Measurements from ENCODE around the gene BAHCC1. TPM values are rescaled to one million over a fixed set of nuclear protein-coding genes. Genes with fewer than 3 reads are reported as not detected.
A peak's percentile ranks its signal among the peaks of the same experiment; 100 is the strongest.

The BAHCC1 gene
- total RNA-seq, 1 donor from 2014 or later = 3.4 TPM

DNA sequence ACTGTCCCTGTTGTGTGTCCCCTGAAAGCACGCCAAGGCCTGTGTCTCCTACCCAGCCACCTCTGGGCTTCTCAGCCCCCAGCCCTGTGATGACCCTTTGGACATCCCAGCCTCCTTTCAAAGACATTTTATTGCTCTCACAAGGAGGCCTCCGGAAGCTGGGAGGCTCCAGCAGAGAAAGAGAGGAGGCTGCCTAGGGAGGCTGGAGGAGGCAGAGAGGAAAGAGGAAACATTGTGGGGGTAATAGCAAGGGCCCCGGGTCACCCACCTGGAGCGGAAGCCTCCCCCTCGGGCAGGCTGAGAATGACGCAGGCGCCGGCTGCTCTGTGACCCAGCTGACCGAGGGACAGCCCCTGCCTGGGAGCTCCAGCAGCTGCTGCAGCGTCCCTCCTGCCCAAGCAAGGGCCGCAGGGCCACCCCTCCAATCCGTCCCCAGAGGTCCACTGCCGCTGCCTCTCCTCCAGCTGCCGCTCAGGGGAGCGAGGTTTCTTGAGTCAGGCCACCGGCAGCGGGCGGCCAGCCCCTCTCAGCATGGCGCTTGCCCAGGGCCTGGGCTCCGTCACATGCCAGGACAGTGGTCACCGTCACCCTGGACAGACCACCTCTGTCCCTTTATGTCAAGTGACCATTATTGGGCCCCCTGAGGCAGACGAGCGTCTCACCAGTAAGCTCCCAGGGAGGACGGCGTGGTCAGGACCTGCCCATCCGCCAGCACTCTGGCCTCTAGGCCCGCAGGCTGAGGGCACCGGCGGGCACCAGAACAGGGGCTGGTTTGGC lies 88.0 kb downstream of the BAHCC1 start:
- no peaks in the 10 kb centered on the region for H3K9me3 Mint-ChIP-seq
- Histone ChIP-seq H3K79me2 (ENCODE audit: low read depth) (no peaks in the 10 kb centered on the region), H3K4me2 (peak overlapping the region; percentile 89), H3K4me3 (peak overlapping the region; percentile 50), H3K9ac (no peak overlapping the region), H3K36me3 (no peaks in the 10 kb centered on the region), H3K27ac (no peak overlapping the region), H4K20me1 (ENCODE audit: low read depth) (no peaks in the 10 kb centered on the region), H3K4me1 (peaks cover 13% of the 10 kb centered on the region), H3K9me3 (ENCODE audit: low read depth) (no peaks in the 10 kb centered on the region), H3K27me3 (peaks cover 73% of the 10 kb centered on the region), H3F3A (ENCODE audit: low read depth) (peaks cover 26% of the 10 kb centered on the region), H2AFZ (replicated peaks) (peak overlapping the region; percentile 94)
- no peak overlapping the region for H3K27ac Mint-ChIP-seq
- TF ChIP-seq EZH2phosphoT487 (IDR thresholded peaks at IDR 0.05) = no peak
- TF ChIP-seq, protein P1, sequence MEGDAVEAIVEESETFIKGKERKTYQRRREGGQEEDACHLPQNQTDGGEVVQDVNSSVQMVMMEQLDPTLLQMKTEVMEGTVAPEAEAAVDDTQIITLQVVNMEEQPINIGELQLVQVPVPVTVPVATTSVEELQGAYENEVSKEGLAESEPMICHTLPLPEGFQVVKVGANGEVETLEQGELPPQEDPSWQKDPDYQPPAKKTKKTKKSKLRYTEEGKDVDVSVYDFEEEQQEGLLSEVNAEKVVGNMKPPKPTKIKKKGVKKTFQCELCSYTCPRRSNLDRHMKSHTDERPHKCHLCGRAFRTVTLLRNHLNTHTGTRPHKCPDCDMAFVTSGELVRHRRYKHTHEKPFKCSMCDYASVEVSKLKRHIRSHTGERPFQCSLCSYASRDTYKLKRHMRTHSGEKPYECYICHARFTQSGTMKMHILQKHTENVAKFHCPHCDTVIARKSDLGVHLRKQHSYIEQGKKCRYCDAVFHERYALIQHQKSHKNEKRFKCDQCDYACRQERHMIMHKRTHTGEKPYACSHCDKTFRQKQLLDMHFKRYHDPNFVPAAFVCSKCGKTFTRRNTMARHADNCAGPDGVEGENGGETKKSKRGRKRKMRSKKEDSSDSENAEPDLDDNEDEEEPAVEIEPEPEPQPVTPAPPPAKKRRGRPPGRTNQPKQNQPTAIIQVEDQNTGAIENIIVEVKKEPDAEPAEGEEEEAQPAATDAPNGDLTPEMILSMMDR (IDR thresholded peaks at IDR 0.05) = no peak
- no peak for TF ChIP-seq EZH2 (IDR thresholded peaks at IDR 0.05)
- H3K4me3 Mint-ChIP-seq = peak overlapping the region; percentile 74
- peak; percentile 58 for DNase-seq (ENCODE audit: low spot score)
- peaks cover 48% of the 10 kb centered on the region for H3K4me1 Mint-ChIP-seq
- no peaks in the 10 kb centered on the region for H3K36me3 Mint-ChIP-seq
- peaks cover 17% of the 10 kb centered on the region for H3K27me3 Mint-ChIP-seq (ENCODE audit: insufficient read depth, low read depth)

DNA sequence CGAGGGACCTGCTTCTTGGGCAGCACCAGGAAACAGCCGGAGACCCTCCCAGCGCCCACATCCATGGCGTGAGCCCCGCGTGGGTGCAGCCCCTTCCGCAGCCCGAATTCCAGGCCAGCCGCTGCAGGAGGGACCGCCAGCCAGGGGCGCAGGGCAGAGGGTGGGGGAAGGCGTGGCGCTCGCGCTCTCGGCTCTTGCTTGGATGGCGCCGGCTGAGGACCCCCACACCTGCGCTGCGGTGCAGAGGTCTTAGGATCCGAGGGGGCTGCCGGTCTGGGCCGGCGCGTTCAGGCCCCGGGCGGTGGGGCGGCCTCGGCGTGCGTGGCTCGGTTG lies 88.6 kb downstream of the BAHCC1 start:
- Histone ChIP-seq H3F3A (ENCODE audit: low read depth) (peaks cover 26% of the 10 kb centered on the region), H3K9ac (no peak overlapping the region), H3K9me3 (ENCODE audit: low read depth) (no peaks in the 10 kb centered on the region), H3K27ac (no peak overlapping the region), H3K27me3 (peaks cover 77% of the 10 kb centered on the region), H3K4me2 (peak overlapping the region; percentile 89), H2AFZ (replicated peaks) (peak overlapping the region; percentile 94), H3K4me3 (peak overlapping the region; percentile 50), H3K4me1 (peaks cover 19% of the 10 kb centered on the region), H3K36me3 (no peaks in the 10 kb centered on the region), H3K79me2 (ENCODE audit: low read depth) (no peaks in the 10 kb centered on the region), H4K20me1 (ENCODE audit: low read depth) (no peaks in the 10 kb centered on the region)
- TF ChIP-seq, protein P1 (IDR thresholded peaks at IDR 0.05) = no peak
- no peaks in the 10 kb centered on the region for H3K9me3 Mint-ChIP-seq
- H3K4me1 Mint-ChIP-seq = peaks cover 48% of the 10 kb centered on the region
- no peak overlapping the region for H3K4me3 Mint-ChIP-seq
- H3K36me3 Mint-ChIP-seq = no peaks in the 10 kb centered on the region
- DNase-seq (ENCODE audit: low spot score) = peak; percentile 51
- H3K27me3 Mint-ChIP-seq (ENCODE audit: insufficient read depth, low read depth) = peaks cover 15% of the 10 kb centered on the region
- H3K27ac Mint-ChIP-seq = no peak overlapping the region

DNA sequence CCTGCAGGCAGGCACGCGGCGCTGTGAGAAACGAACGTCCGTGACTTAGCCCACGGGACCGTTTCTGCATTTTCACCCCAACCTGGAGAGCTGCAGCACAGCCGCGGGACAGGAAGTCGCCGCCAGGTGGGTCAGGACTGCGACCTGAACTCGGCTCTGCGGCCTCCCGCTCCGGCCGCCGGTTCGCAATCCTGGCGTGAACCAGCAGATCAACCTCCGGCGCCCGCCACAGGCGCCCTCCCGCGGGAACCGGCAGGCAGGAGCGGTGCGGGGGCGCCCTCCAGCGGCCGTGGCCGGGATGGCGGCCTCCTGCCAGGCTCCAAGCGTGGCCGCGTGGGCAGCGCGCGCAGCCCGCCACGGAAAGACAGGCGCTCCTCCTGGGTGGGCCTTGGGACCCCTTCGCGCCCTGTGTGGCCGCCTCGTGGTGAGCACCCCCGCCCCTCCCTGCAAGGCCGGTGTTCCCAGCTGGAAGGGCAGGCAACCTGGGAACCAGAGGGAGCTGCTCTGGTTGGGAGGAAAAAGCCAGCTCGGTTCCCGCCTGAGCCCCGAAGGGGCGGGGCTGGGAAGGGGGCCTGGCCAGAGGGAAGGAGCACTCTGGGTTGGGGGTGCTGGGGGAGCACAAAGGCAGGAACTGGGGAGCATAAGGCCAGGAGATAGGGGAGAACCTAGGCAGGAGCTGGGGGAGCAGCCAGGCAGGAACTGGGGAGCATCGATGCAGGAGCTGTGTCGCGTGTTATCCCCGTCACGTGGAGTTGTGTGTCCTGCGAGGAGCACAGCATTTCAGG lies 89.1 kb downstream of the BAHCC1 start:
- Mint-ChIP-seq H3K9me3 (no peaks in the 10 kb centered on the region), H3K4me3 (no peak overlapping the region), H3K27me3 (ENCODE audit: insufficient read depth, low read depth) (peaks cover 15% of the 10 kb centered on the region), H3K4me1 (peaks cover 49% of the 10 kb centered on the region), H3K36me3 (no peaks in the 10 kb centered on the region), H3K27ac (no peak overlapping the region)
- Histone ChIP-seq H3K36me3 (no peaks in the 10 kb centered on the region), H3K4me2 (peak overlapping the region; percentile 89), H3K27me3 (peaks cover 75% of the 10 kb centered on the region), H3K4me3 (peak overlapping the region; percentile 50), H3K9me3 (ENCODE audit: low read depth) (no peaks in the 10 kb centered on the region), H2AFZ (replicated peaks) (peak overlapping the region; percentile 94), H3K27ac (no peak overlapping the region), H3K4me1 (peaks cover 24% of the 10 kb centered on the region), H4K20me1 (ENCODE audit: low read depth) (no peaks in the 10 kb centered on the region), H3K9ac (no peak overlapping the region), H3F3A (ENCODE audit: low read depth) (peaks cover 28% of the 10 kb centered on the region), H3K79me2 (ENCODE audit: low read depth) (no peaks in the 10 kb centered on the region)
- DNase-seq (ENCODE audit: low spot score) = peak; percentile 96
- TF ChIP-seq, protein P1 (IDR thresholded peaks at IDR 0.05) = peak; percentile 98
- no peak for TF ChIP-seq EZH2phosphoT487 (IDR thresholded peaks at IDR 0.05)

All from neural progenitor cell (in vitro differentiated cells).